HL-60 (cell line): Measurements from ENCODE around the gene C2orf78.

ENCODE experiments used
- DNase-seq, 2 experiments: peaks; one replicate each; pipeline ENCODE4 v3.0.0-alpha.2; 2010 to 2020; ENCODE audit warnings: low read depth in 1 of 2, low spot score in 1 of 2
- H3K27ac ChIP-seq: fragments of 250-450 bp; sonication (Bioruptor Pico); replicated peaks from 2 replicates; pipeline ENCODE4 v1.5.1; 2020; ENCODE audit warnings: mild to moderate bottlenecking, moderate library complexity
- H3K27me3 ChIP-seq: fragments of 250-450 bp; sonication (Bioruptor Pico); 2 replicates; pipeline ENCODE4 v1.5.1; 2021; ENCODE audit warnings: mild to moderate bottlenecking, moderate library complexity; ENCODE audit not compliant: insufficient read depth, poor library complexity, severe bottlenecking
- H3K4me3 ChIP-seq: replicated peaks from 2 replicates; pipeline ENCODE4 v1.5.1; 2011; ENCODE audit warnings: mild to moderate bottlenecking, control low read depth, low read length; ENCODE audit not compliant: insufficient read depth
- GABPA ChIP-seq: IDR thresholded peaks from 2 replicates; pipeline ENCODE4 v1.6.1; 2012; ENCODE audit warnings: low read depth
- POLR2AphosphoS5 ChIP-seq: IDR thresholded peaks from 2 replicates; pipeline ENCODE4 v1.6.1; 2012; ENCODE audit warnings: low read depth
- SPI1 ChIP-seq: IDR thresholded peaks from 2 replicates; pipeline ENCODE4 v1.6.1; 2012; ENCODE audit warnings: low read depth, mild to moderate bottlenecking, borderline replicate concordance
- TF ChIP-seq, protein P1 (sequence below): IDR thresholded peaks from one replicate; pipeline ENCODE4 v1.5.1; 2011; ENCODE audit warnings: low read length, control low read depth, inconsistent platforms; ENCODE audit not compliant: insufficient read depth
- TF ChIP-seq, protein P2 (sequence below): IDR thresholded peaks from 2 replicates; pipeline ENCODE4 v1.6.1; 2012; ENCODE audit warnings: low read depth; ENCODE audit not compliant: insufficient replicate concordance

C2orf78 gene

DNA sequence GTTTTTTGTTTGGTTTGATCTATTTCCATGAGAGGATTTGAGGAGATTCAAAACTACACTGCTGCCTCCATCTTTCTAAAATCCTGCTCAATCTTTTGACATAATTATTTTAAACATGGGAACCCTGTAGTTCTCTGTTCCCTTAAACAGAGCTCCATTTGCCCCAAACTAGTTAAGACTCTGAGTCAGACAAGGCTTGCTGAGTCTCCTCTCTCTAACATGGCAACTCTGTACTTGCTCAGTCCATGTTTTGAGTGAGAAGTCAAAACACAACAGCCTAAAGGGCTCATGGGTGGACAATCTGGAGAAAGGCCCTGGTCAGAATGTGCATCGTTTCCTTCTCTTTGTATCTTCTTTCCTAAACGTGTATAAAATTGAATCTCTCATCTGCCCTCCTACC, 37.7 kb downstream of the C2orf78 start:
- Histone ChIP-seq H3K27ac (no peak overlapping the region), H3K4me3 (no peak overlapping the region), H3K27me3 (no peaks in the 10 kb centered on the region)
- no peak for TF ChIP-seq POLR2AphosphoS5
- TF ChIP-seq SPI1 = no peak
- TF ChIP-seq GABPA = no peak
- TF ChIP-seq, protein P1, sequence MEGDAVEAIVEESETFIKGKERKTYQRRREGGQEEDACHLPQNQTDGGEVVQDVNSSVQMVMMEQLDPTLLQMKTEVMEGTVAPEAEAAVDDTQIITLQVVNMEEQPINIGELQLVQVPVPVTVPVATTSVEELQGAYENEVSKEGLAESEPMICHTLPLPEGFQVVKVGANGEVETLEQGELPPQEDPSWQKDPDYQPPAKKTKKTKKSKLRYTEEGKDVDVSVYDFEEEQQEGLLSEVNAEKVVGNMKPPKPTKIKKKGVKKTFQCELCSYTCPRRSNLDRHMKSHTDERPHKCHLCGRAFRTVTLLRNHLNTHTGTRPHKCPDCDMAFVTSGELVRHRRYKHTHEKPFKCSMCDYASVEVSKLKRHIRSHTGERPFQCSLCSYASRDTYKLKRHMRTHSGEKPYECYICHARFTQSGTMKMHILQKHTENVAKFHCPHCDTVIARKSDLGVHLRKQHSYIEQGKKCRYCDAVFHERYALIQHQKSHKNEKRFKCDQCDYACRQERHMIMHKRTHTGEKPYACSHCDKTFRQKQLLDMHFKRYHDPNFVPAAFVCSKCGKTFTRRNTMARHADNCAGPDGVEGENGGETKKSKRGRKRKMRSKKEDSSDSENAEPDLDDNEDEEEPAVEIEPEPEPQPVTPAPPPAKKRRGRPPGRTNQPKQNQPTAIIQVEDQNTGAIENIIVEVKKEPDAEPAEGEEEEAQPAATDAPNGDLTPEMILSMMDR = no peak
- TF ChIP-seq, protein P2, sequence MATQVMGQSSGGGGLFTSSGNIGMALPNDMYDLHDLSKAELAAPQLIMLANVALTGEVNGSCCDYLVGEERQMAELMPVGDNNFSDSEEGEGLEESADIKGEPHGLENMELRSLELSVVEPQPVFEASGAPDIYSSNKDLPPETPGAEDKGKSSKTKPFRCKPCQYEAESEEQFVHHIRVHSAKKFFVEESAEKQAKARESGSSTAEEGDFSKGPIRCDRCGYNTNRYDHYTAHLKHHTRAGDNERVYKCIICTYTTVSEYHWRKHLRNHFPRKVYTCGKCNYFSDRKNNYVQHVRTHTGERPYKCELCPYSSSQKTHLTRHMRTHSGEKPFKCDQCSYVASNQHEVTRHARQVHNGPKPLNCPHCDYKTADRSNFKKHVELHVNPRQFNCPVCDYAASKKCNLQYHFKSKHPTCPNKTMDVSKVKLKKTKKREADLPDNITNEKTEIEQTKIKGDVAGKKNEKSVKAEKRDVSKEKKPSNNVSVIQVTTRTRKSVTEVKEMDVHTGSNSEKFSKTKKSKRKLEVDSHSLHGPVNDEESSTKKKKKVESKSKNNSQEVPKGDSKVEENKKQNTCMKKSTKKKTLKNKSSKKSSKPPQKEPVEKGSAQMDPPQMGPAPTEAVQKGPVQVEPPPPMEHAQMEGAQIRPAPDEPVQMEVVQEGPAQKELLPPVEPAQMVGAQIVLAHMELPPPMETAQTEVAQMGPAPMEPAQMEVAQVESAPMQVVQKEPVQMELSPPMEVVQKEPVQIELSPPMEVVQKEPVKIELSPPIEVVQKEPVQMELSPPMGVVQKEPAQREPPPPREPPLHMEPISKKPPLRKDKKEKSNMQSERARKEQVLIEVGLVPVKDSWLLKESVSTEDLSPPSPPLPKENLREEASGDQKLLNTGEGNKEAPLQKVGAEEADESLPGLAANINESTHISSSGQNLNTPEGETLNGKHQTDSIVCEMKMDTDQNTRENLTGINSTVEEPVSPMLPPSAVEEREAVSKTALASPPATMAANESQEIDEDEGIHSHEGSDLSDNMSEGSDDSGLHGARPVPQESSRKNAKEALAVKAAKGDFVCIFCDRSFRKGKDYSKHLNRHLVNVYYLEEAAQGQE = no peak
- DNase-seq = no peak

DNA sequence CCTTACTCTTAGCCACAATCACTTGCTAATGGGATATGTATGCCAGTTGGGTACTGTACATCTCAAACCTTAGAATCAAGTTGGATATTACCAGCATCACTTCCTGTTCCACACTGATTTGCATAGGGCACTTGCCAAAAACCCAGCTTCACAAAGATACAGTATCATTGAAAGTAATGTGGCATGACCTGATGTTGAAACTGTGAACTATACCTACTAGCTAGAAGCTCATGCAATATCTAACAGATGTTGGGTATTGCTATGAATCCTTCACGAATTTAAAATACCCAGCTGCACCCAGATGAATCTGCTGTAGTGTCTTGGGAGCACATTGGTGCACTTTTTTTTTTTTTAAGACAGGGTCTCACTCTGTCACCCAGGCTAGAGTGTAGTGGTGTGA, 38.3 kb downstream of the C2orf78 start:
- TF ChIP-seq, protein P2 = no peak
- TF ChIP-seq, protein P1 = no peak
- no peak for TF ChIP-seq POLR2AphosphoS5
- TF ChIP-seq SPI1 = no peak
- TF ChIP-seq GABPA = no peak
- no peak for DNase-seq
- H3K27ac ChIP-seq = no peak overlapping the region
- no peaks in the 10 kb centered on the region for H3K27me3 ChIP-seq
- no peak overlapping the region for H3K4me3 ChIP-seq

DNA sequence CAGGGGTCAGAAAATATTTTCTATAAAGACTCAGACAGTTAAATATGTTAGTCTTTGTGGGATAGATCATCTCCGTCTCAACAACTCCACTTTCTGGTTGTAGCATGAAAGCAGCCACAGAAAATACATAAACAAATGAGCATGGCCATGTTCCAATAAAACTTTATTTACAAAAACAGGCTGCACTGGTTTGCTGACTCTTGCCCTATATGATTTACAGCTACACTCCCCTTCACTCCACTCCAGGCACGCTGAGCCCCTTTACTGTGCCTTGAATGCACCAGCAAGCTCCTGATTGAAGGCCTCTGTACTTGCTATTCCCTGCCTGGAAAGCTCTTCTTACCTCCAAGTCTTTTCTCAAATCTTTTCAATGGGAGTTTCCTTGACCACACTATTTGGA, 39.0 kb downstream of the C2orf78 start:
- DNase-seq = no peak
- Histone ChIP-seq H3K27ac (no peak overlapping the region), H3K4me3 (no peak overlapping the region), H3K27me3 (no peaks in the 10 kb centered on the region)
- TF ChIP-seq, protein P1 = no peak
- no peak for TF ChIP-seq SPI1
- TF ChIP-seq, protein P2 = no peak
- TF ChIP-seq POLR2AphosphoS5 = no peak
- no peak for TF ChIP-seq GABPA
